GM18861 (cell line): ENCODE results near the gene HBD.
"Not testable (repeated sequence)": the region's sequence is repeated elsewhere in the genome, so short reads cannot be mapped to it uniquely, and the experiment has no call there.

Source experiments
- ATAC-seq: cut with Tn5 transposase; IDR thresholded peaks from one replicate; pipeline ENCODE4 v1.9.1; 2021; ENCODE audit not compliant: unreplicated experiment

The HBD gene

DNA sequence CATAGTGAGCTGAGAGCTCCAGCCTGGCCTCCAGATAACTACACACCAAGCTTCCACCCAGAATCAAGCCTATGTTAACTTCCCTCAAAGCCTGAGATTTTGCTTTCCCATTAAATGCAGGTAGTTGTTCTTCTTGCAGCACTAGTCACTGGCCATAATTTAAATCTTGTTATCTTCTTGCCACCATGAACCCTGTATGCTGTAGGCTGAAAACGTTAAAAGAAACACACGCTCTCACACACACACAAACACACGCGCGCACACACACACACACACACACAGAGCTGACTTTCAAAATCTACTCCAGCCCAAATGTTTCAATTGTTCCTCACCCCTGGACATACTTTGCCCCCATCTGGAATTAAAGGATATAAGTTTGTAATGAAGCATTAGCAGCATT, 19.2 kb upstream of the HBD start:
- not testable (repeated sequence) for ATAC-seq

DNA sequence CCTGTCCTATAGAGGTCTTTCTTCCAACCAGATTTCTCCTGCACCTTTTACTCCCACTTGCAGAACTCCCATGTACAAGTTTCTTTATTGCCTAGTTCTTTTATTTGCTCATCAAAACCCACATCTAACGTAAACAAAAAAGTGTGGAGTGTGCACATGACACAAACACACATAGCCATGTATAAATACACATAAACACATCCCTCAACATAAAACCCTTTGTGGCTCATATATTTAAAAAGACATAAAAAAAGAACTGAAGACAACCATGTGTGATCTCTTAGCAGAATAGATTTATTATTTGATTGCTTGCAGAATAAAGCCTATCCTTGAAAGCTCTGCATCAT, 18.6 kb upstream of the HBD start:
- ATAC-seq, result no peak

DNA sequence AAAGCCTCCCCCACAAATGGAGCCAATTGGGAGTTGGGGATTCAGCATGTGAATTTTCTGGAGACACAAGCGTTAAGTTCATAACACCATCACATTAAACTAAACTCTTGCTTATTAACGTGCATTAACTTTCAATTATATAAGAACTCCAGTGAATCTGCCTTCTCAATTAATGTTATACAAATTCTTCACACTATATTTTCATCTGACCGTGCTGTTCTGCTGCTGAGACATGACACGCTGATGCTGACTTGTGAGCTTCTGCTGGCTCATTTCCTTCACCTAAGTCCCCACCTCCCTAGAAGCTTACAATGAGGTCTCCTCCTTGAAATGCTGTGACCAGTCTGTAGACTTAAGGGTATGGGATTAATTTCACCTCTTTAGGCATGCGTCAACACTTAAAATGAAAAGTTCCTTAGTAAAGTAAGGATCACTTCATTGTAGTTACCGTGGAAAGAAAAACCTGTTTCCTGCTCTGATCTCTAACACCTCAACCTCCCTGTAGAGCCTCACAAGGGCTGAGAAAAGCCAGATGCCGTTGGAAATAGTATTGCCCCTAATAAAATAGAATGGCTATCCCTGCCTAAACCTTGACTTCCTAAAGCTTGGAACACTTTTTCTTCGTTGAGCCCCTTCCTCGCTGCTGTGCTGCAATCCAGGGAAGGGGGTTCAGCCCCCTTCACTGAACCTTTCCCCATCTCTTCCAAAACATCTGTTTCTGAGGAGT, 18.1 kb upstream of the HBD start:
- ATAC-seq, result no peak

DNA sequence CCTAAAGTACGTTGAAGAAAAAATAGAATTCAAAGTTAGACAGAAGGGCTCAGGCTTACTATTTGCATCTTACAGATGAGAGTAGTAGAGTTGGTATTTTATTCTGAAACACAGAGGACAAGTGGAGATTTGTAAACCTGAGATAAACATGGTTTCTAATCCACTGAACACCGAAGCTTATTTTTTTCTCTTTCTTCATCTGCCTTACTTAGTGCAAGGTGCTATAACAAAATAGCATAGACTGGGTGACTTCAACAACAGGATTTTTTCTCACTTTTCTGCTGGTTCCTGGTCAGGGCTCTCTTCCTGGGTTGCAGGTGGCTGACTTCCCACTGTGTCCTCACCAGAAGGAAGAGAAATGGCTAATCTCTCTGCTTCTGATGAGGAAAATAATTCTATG, 17.5 kb upstream of the HBD start:
- no peak for ATAC-seq

DNA sequence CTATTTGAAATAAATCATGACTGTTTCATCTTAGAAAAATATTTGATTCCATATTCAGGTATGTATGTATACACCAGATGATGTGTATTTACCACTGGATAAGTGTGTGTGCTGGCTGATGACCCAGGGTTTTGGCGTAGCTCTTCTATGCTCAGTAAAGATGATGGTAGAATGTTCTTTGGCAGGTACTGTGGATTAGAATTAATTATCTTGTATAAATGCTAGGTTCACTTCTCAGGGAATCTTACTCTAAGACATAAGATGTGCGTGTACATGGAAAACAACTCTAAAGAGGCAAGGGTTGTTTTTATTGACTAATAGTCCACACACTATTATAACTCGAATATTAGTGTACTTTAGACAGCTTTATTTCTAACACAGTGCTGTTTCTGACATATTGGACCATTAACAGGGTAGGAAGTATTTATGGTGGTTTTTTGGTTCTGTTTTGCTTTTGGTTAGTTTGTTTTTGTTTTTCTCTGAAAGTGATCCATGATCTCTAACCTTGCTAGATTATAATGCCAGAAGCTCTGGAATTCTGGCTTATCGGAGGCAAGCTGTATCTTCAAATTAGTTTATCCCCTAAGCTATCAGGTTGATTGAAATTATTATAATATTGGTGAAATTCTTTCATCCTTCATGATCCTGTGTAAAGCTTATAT, 16.4 kb upstream of the HBD start:
- no peak for ATAC-seq

DNA sequence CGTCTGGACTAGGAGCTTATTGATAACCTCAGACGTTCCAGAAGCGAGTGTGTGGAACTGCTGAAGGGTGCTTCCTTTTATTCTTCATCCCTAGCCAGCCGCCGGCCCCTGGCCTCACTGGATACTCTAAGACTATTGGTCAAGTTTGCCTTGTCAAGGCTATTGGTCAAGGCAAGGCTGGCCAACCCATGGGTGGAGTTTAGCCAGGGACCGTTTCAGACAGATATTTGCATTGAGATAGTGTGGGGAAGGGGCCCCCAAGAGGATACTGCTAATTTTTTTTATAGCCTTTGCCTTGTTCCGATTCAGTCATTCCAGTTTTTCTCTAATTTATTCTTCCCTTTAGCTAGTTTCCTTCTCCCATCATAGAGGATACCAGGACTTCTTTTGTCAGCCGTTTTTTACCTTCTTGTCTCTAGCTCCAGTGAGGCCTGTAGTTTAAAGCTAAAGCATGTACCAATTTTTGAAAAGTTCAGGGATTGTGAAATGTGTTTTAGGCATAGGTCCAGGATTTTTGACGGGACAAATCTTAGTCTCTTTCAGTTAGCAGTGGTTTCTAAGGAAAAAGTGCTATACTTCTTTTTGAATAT, 15.6 kb upstream of the HBD start, which contains the start of gene HBG1:
TSS of gene HBG1 (minus strand) at position 51 of the 590 bp plus-strand sequence. CDS start 53 bp downstream, outside the sequence.
- not testable (repeated sequence) for ATAC-seq

DNA sequence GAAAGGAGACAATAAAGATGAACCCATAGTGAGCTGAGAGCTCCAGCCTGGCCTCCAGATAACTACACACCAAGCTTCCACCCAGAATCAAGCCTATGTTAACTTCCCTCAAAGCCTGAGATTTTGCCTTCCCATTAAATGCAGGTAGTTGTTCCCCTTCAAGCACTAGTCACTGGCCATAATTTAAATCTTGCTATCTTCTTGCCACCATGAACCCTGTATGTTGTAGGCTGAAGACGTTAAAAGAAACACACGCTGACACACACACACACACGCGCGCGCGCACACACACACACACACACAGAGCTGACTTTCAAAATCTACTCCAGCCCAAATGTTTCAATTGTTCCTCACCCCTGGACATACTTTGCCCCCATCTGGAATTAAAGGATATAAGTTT, 14.2 kb upstream of the HBD start:
- ATAC-seq, result not testable (repeated sequence)

DNA sequence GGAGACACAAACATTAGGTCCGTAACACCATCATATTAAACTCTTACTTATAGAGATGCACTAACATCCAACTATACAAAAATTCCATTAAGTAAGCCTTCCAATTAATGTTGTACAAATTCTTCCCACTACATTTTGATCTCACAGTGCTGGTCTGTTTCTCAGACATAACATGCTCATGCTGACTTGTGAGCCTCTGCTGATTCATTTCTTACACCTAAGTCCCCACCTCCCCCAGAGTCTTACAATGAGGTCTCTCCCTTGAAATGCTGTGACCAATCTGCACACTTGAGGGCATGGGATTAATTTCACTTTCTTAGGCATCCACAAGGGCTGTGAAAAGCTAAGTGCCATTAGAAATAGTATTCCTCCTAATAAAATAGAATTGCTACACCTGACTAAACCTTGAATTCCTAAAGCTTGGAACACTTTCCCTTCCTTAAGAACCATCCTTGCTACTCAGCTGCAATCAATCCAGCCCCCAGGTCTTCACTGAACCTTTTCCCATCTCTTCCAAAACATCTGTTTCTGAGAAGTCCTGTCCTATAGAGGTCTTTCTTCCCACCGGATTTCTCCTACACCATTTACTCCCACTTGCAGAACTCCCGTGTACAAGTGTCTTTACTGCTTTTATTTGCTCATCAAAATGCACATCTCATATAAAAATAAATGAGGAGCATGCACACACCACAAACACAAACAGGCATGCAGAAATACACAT, 13.3 kb upstream of the HBD start:
- ATAC-seq, result no peak

DNA sequence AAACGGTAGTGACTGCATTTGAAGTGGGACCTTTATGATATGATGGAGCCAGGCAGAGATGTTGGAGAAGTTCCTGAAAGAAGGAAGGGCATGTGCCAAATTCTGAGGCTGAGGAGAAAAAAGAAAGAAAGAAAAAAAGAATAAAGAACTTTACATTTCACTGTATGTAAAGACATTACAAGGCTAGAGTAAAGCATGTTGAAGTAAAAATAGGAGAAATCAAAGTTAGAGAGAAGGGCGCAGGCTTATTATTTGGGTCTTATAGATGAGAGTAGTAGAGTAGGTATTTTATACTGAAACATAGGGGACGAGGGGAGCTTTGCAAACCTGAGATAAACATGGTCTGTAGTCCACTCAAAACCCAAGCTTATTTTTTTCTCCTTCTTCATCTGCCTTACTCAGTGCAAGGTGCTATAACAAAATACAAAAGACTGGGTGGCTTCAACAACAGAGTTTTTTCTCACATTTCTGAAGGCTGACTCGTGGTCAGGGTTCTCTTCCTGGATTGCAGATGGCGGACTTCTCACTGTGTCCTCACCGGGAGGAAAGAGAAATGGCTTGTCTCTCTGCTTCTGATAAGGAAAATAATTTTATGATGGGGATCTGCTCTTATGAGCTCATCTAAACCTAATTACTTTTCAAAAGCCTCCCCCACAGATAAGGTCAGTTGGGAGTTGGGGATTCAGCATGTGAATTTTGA, 12.6 kb upstream of the HBD start:
- ATAC-seq, result no peak

DNA sequence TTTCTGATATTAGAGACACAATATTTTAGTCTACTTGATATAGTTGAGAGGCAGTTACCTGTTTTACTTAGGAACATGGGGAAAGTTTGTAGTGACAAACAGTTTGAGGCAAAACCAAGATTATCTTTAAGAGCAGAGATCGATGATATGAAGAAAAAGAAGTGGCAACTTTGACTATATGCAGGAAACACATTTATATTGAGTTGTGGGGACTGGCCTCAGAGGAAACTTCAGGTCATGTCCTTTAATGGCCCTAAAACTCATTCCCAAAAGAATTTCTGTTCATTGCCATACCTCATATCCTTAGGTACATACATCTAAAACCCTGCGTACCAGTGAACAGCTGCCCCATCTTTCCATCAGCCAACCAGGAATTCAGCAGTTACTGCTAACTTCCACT, 10.9 kb upstream of the HBD start:
- ATAC-seq, result no peak

DNA sequence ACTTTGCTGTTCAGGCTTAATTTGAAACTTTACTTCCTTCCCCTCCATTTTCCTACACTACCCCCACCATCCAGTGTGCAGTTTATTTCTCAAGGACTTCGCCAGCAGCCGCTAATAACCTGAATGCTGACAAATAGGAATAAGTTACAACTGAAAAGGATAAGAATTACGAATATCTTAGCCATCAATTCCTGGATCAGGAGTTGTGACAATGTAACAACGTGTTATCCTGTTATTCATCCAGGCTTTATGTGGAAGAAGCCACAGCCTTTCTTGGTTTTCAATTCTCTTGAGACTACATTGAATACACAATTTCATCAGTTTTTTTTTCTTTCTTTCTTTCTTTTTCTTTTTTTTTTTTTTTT, 9.5 kb upstream of the HBD start:
- ATAC-seq, result no peak

DNA sequence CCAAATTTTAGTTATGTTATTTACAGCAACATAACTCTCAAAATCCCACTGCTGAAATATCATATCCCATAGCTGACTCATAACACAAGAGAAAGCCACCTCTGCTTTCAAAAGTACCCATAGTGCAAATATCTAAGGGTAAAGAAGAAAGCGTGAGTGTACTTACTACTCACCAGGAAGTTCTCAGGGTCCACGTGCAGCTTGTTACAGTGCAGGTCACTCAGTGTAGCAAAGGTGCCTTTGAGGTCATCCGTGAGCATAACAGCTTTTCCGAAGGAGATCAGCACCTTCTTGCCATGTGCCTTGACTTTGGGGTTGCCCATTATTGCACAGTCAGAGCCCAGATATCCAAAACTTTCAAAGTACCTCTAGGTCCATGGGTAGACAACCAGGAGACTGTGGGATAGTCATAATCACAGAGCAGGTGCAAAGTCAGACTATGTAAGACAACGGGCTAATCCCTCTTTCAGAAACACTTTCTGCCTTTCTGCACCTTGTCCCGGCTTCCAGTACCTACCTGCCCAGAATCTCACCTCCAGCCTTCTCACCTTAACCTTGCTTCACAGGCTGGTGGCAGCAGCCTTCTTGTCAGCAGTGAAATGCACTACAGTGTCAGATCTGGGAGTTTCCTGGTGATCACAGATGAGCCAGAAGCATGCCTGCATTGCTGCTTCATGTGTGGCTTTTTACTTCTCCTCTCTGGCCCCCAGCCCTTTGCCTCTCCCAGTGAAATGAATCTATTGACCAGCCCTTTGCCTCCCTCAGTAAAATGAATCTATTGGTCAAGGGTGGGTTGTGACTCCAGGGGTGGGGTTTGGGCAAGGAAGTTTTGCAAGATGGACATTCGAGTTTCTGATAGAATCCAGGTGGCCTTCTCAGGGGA, 8.9 kb upstream of the HBD start:
- no peak for ATAC-seq

DNA sequence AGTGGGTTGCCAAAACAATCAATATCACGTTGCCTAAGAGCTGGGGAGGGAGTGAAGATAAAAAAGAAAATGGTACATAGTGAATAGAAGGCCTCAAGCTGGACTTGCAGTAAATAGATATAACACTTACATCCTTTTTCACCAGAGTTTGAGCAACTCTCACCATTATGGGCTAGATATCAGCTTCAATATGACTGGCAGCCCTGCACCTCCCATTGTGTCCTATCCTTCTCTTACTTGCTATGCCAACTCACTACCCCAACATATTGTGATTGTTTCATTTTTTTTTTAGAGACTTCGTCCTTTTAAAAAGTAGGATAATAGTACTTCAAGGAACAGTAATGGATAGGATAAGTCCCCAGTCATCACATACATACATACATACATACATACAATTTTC, 7.9 kb upstream of the HBD start:
- no peak for ATAC-seq

DNA sequence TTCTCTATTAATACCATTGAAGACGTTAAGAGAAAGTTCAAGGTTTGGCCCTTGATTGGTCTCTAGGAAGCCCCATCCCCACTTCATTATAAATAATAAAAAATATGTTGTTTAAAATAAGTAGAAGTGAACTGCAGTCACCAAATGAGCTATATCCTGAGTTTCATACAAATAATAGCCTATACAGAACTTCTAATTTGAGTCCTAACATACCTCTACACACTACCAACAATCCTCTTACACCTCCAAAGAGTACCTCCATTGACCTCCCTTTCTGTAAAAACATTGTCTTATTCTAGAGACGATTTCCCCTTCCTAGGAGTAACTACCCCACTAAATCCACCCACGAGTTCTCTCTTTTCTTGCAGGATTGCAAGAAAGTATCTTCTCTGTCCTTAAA, 7.2 kb upstream of the HBD start:
- no peak for ATAC-seq

DNA sequence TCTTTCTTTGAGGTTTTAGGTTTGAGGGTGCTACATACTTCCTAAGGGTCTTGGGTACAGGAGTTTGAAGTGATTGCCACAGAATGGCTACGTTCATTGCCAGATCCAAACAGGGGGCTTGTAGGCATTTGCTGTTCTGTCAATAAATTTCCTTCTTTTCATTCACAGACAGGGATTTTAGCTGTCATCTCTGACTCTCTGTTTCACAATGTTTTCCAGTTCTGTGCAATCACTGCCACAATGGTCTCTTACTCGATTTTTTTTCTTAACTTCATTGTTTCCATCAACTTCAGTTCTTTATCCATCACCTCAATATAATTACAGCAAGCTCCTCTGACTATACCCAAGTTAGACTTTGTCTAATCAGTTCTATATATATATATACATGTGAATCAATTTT, 6.2 kb upstream of the HBD start:
- ATAC-seq, result no peak

DNA sequence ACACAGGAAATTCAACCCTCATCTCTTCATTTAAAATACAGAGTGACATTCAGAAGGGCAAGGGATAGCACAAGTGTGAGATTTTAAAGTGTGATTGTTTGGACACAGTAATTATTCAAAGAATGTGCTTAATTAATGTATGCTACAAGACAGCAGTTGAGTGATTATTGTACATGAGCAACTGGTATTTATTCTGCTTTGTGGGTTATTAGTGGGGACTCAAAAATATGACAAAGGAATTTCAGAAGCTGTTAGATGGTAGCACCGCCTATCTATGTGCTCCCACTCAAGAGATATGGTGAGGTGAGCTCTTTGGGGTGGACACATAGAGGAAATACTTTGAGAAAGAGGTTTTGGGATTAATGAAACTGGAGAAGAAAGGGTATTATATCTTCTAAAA, 5.8 kb upstream of the HBD start:
- ATAC-seq, result no peak

DNA sequence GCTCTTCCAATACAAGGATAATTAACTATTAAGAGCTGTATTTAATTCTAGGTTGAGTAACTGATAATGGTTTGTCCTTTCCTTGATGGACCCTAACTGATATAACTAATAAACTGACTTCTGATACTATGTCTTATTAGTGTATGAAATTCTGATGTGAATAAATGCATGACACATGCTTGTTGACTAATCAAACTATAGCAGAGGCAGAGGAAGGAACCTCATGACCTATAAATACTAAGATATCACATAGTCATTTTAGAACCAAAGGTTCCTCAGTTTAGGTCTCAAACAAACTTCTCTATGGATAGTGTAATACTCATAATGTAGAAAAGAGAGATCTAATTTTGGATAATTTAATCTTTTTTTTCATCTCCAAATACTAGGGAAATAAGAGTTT, 4.8 kb upstream of the HBD start:
- ATAC-seq, result no peak

DNA sequence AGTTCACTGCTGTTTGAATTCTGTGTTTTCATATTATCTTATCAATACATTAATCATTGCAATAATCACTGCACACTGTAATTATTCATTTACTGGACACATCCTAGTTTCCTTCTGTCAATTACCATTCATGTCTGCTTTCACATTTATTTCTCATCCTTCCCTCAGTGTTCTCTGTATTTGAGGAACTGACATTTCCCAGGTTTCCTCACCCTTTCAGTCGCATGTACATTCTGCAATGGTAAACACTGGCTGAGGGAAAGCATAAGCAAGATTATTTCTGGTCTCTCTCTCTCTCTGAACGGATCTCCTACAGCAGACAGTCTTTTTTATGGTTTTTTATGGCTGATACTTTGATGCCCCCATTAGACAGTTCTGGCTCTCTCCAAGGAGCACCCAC, 4.2 kb upstream of the HBD start:
- no peak for ATAC-seq

DNA sequence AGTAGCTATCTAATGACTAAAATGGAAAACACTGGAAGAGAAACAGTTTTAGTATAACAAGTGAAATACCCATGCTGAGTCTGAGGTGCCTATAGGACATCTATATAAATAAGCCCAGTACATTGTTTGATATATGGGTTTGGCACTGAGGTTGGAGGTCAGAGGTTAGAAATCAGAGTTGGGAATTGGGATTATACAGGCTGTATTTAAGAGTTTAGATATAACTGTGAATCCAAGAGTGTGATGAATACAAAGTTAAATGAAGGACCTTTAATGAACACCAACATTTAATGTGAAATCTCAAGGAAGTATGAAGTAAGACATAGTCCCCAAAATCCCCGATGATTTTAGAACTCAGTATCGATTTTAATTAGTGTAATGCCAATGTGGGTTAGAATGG, 3.1 kb upstream of the HBD start:
- ATAC-seq, result no peak

DNA sequence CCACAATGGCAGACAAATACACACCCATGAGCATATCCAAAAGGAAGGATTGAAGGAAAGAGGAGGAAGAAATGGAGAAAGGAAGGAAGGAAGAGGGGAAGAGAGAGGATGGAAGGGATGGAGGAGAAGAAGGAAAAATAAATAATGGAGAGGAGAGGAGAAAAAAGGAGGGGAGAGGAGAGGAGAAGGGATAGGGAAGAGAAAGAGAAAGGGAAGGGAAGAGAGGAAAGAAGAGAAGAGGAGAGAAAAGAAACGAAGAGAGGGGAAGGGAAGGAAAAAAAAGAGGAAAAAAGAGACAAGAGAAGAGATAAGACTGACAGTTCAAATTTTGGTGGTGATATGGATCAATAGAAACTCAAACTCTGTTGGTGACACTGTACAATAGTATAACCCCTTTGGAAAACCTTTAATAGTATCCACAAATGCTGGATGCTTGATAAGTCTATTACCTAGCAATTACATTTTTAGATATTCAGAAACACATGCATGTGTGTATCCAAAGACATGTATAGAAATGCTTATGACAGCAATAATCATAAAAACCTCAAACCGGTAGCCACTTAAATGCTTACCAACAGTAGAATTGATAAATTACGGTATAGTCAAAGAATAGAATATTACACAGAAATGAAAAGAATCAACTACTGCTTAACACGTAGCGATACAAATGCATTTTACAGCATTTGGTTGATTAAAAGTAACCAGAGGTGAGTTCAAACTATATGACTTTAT, 1.2 kb upstream of the HBD start:
- ATAC-seq, result no peak
